A673 (cell line): ENCODE data around the gene GSE1. TPM values are rescaled to one million over a fixed set of nuclear protein-coding genes. Genes with fewer than 3 reads are reported as not detected.

ENCODE experiments used
- BruUV-seq: library from RNA; stranded (reverse); fragments of 400-500 nt; replicated peaks from 2 replicates; lab custom pipeline; 2021; lab: Mats Ljungman, UMichigan
- CTCF ChIA-PET: fragments of 300-600 bp; sonication (Branson Sonifier 250); formaldehyde crosslinking; loops from one replicate; lab custom pipeline; 2022; ENCODE audit warnings: antibody characterized with exemption; lab: Charles Lee
- POLR2A ChIA-PET: fragments of 300-600 bp; sonication (Branson Sonifier 250); formaldehyde crosslinking; loops from one replicate; lab custom pipeline; 2022; ENCODE audit warnings: antibody characterized with exemption; ENCODE audit not compliant: low non-redundant PET; lab: Charles Lee
- DNase-seq: peaks from one replicate; pipeline ENCODE4 v3.0.0-alpha.2; 2015; ENCODE audit warnings: low spot score
- H3K27ac ChIP-seq: fragments of 200-600 bp; sonication (generic); 2 replicates; pipeline ENCODE4 v1.5.1; 2016; ENCODE audit warnings: mixed run types, low read depth, mild to moderate bottlenecking, mixed read lengths, antibody characterized with exemption, low read length; ENCODE audit not compliant: poor library complexity, severe bottlenecking
- H3K27me3 ChIP-seq: fragments of 200-600 bp; sonication (generic); replicated peaks from 2 replicates; pipeline ENCODE4 v1.6.1; 2017; ENCODE audit warnings: mixed run types, low read depth, mild to moderate bottlenecking, mixed read lengths, antibody characterized with exemption, low read length; ENCODE audit not compliant: insufficient read depth, poor library complexity
- H3K36me3 ChIP-seq: fragments of 200-600 bp; sonication (generic); 2 replicates; pipeline ENCODE4 v1.6.1; 2016; ENCODE audit warnings: mixed run types, mild to moderate bottlenecking, mixed read lengths, antibody characterized with exemption, low read length; ENCODE audit not compliant: insufficient read depth, poor library complexity, severe bottlenecking
- H3K4me1 ChIP-seq: fragments of 200-600 bp; sonication (generic); 2 replicates; pipeline ENCODE4 v1.6.1; 2017; ENCODE audit warnings: mixed run types, mild to moderate bottlenecking, mixed read lengths, antibody characterized with exemption, low read length; ENCODE audit not compliant: insufficient read depth, poor library complexity, severe bottlenecking
- H3K4me3 ChIP-seq: fragments of 200-600 bp; sonication (generic); 2 replicates; pipeline ENCODE4 v1.5.1; 2016; ENCODE audit warnings: low read depth, mixed run types, mild to moderate bottlenecking, mixed read lengths, low read length; ENCODE audit not compliant: poor library complexity, severe bottlenecking
- H3K9me3 ChIP-seq: fragments of 200-600 bp; sonication (generic); 2 replicates; pipeline ENCODE4 v1.6.1; 2016; ENCODE audit warnings: mixed run types, low read depth, mild to moderate bottlenecking, mixed read lengths, antibody characterized with exemption, low read length; ENCODE audit not compliant: poor library complexity, severe bottlenecking
- EZH2 ChIP-seq: fragments of 200-600 bp; sonication (generic); IDR thresholded peaks from 2 replicates; pipeline ENCODE4 v1.6.1; 2017; ENCODE audit warnings: borderline replicate concordance, low read depth, mild to moderate bottlenecking, mixed read lengths, antibody characterized with exemption, low read length; ENCODE audit not compliant: poor library complexity, severe bottlenecking
- intact Hi-C: fragments of 100-400 bp; cut with micrococcal nuclease; formaldehyde crosslinking; loops from one replicate; pipeline ENCODE4 v1.10.0; 2022; ENCODE audit not compliant: unreplicated experiment
- total RNA-seq: library from RNA; stranded (reverse); gene quantifications from 2 replicates; pipeline ENCODE4 v1.2.3, GENCODE V29; 2021
- TF ChIP-seq, protein P1 (sequence below): fragments of 300-800, 200-600 bp; sonication (generic); conservative IDR thresholded peaks from 2 replicates; pipeline ENCODE4 v1.5.1; 2017; ENCODE audit warnings: low read depth, mild to moderate bottlenecking, antibody characterized with exemption, low read length, moderate library complexity, mixed read lengths

GSE1 gene
- total RNA-seq, 1 experiment from 2014 or later = 64.2 TPM

DNA sequence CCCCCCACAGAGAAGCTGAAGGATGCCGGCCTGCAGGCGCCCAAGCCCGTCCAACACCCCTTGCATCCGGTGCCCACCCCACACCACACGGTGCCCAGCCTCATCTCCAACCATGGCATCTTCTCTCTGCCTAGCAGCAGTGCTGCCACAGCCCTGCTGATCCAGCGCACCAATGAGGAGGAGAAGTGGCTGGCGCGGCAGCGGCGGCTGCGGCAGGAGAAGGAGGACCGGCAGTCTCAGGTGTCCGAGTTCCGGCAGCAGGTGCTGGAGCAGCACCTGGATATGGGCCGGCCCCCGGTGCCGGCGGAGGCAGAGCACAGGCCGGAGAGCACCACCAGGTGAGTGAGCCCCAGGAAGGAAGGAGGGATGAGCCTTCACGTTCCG, 44.1 kb downstream of the GSE1 start:
- Histone ChIP-seq H3K36me3 (peaks cover 51% of the 10 kb centered on the region), H3K4me3 (no peak overlapping the region), H3K27me3 (no peaks in the 10 kb centered on the region), H3K9me3 (no peaks in the 10 kb centered on the region), H3K4me1 (peaks cover 29% of the 10 kb centered on the region), H3K27ac (no peak overlapping the region)
- CTCF ChIA-PET = no interaction called here
- intact Hi-C loops = no loop called here
- TF ChIP-seq, protein P1, sequence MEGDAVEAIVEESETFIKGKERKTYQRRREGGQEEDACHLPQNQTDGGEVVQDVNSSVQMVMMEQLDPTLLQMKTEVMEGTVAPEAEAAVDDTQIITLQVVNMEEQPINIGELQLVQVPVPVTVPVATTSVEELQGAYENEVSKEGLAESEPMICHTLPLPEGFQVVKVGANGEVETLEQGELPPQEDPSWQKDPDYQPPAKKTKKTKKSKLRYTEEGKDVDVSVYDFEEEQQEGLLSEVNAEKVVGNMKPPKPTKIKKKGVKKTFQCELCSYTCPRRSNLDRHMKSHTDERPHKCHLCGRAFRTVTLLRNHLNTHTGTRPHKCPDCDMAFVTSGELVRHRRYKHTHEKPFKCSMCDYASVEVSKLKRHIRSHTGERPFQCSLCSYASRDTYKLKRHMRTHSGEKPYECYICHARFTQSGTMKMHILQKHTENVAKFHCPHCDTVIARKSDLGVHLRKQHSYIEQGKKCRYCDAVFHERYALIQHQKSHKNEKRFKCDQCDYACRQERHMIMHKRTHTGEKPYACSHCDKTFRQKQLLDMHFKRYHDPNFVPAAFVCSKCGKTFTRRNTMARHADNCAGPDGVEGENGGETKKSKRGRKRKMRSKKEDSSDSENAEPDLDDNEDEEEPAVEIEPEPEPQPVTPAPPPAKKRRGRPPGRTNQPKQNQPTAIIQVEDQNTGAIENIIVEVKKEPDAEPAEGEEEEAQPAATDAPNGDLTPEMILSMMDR = no peak
- no peak for TF ChIP-seq EZH2
- no peak for DNase-seq
- no TSS peak for BruUV-seq
- POLR2A ChIA-PET = no interaction called here

DNA sequence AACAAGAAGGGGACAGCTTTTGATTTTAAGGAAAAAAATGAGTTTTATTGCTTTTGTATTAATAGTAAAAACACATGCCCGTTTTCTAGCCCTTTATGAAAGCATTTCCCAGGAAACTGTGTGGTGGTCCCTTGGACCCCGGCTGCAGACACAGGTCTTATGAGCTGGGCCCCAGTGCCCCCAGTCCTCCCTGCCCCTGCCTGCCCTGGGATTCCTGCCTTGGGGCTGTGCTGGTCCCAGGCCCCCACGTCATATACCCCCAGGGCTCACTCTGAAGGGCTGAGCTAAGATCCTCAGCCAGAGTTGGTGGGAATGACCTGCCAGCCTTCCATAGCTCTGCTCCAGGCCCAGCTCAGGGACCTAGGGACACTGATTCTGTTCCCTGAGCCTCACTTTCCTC, 44.9 kb downstream of the GSE1 start:
- BruUV-seq = no TSS peak
- ChIA-PET CTCF (no interaction called here), POLR2A (no interaction called here)
- Histone ChIP-seq H3K9me3 (no peaks in the 10 kb centered on the region), H3K27me3 (no peaks in the 10 kb centered on the region), H3K4me3 (no peak overlapping the region), H3K4me1 (peaks cover 25% of the 10 kb centered on the region), H3K36me3 (peaks cover 52% of the 10 kb centered on the region), H3K27ac (no peak overlapping the region)
- no peak for DNase-seq
- intact Hi-C loops = no loop called here
- no peak for TF ChIP-seq EZH2

DNA sequence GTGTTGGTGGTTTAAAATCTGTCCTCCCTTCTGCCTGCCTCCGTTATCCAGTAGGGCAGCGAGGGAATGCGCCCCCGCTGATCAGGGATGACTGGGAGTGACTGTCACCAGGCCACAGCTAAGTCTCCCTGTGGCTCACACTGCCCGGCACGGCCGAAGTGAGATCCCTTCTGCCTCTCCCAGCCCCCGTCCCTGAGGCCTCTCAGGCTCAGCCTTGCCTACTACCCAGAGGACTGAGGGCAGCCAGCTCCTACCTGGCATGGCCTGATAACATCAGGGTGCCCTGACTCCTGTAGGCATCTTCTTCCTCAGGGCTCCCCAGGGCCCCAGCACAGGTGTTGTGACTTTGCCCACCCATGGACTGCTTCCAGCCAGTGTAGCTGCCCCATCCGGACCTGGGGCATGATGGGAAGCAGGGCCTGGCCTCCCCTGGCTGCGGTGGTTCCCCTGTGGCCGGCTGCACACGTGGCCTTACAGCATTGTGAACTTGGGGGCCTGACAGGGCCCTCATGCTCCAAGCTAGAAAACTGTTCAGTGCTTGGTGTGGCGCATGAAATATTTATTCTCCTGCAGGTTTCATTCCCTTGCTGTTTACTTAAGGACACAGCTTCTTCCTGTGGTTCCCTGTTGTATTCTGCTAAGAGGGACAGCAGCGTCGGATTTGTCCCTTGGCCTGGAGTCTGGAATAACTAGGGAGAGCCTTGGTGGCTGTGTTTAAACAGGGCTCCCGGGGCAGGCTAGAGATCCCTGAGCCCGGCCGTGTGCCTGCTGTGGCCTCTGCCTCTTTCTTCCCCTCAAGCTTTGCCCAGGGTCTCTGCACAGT, 45.6 kb downstream of the GSE1 start:
- peaks cover 19% of the 10 kb centered on the region for H3K4me1 ChIP-seq
- no peak overlapping the region for H3K4me3 ChIP-seq
- POLR2A ChIA-PET = no interaction called here
- BruUV-seq = no TSS peak
- no peak for DNase-seq
- no peak for TF ChIP-seq EZH2
- TF ChIP-seq, protein P1 = no peak
- CTCF ChIA-PET = no interaction called here
- no peak overlapping the region for H3K27ac ChIP-seq
- H3K27me3 ChIP-seq = no peaks in the 10 kb centered on the region
- no peaks in the 10 kb centered on the region for H3K9me3 ChIP-seq
- intact Hi-C loops = loop anchor here (1.0 kb wide), 1 partner anchor 60 kb away; no protein-coding TSS in a partner anchor
- H3K36me3 ChIP-seq = peaks cover 57% of the 10 kb centered on the region
